ENCODE results near the gene CCR7.
A peak's percentile ranks its signal among the peaks of the same experiment; 100 is the strongest.

CCR7 gene

DNA sequence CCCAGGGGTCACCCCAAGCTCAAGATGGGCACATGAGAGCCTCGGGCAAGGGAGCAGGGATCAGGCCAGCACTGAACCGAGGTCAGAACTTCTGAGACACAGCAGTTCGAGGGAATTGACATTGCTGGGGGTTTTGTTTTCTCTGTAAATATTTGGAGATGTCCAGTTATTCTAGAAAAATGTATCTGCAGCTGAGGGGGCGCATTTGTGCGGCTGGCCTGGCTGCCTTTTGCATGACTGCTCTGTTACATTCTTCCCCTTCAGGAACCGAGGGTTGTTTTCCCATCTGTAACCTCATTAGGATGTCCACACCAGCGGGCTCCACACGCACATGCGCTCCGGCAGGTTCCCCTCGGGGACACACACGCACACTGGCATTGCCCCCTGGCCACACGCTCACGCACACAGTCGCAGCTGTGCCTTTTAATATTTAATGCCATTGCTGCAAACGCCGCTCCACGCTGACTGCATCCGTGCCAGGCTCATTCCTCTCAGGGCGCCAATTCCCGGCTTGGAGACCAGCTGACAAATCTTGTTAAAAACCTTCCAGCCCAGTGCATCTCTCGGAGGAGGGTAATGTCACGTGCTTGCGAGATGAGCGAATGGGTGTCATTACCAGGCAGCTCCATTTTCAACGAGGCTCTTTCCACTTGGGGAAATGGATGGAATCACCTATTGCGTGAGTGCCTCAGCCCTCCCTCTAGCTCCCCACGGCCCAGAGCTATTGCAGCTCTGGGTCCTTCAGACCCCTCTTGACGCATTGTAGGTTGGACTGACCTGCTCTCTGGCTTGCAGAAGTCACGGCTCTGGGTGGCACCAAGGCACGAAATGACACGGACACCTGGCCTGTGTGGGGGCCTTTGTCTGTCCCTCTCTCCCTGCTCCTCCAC lies 13.1 kb downstream of the CCR7 start (continued):
- TF ChIP-seq, protein P1, sequence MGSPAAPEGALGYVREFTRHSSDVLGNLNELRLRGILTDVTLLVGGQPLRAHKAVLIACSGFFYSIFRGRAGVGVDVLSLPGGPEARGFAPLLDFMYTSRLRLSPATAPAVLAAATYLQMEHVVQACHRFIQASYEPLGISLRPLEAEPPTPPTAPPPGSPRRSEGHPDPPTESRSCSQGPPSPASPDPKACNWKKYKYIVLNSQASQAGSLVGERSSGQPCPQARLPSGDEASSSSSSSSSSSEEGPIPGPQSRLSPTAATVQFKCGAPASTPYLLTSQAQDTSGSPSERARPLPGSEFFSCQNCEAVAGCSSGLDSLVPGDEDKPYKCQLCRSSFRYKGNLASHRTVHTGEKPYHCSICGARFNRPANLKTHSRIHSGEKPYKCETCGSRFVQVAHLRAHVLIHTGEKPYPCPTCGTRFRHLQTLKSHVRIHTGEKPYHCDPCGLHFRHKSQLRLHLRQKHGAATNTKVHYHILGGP (tag by site-specific recombination; IDR thresholded peaks at IDR 0.05), result no peak
- TF ChIP-seq YY1 (tag by site-specific recombination; IDR thresholded peaks at IDR 0.05) (no peak), ZNF530 (tag by site-specific recombination; IDR thresholded peaks at IDR 0.05; ENCODE audit: low read depth) (no peak)

DNA sequence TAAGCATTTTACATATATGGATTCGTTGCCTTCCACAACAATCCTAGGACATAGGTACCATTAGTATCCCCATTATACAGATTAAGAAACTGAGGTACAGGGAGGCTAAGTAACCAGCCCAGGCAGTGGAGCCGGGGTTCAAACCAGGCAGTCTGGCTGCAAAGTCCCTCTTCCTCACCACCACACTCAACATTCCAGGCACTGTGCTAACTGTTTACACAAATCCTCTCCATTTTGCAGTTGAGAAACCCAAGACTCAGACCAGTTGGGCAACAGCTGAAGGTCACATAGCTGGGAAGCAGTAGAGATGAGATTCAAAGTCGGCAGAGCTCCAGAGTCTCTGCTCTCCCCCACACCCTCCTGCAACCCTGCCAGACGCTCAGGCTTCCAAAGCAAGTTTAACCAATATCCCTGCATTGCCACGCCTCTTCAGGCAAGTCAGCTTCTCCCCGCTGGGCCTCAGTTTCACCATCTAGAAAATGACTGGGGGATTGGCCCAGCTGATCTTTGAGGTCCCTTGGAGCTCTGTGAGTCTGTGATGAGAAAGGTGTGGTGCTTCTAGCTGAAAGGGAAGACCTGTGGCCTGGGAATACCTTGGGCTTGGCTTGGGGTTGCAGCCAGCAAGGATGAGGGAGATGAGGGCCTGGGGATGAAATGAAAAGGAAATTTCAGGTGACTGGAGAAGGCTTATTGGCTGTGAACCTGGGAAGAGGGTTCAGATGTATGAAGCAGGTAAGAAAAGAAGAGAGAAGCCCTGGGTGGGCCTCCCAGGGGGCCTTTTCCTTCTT lies 14.0 kb downstream of the CCR7 start:
- Histone ChIP-seq H3K36me3 (ENCODE audit: control insufficient read depth in 2 of 2, insufficient read depth in 1 of 2, low read length in 2 of 2) (no peaks in the 10 kb centered on the region), H3K27ac (ENCODE audit: extremely low read depth, low read depth, low read length) (no peak overlapping the region), H3K4me3 (ENCODE audit: low read depth, low read length) (no peak overlapping the region), H3K4me1 (ENCODE audit: control insufficient read depth, insufficient read depth, low read length) (peaks cover 4% of the 10 kb centered on the region), H3K9me3 (ENCODE audit: control insufficient read depth, insufficient read depth, low read depth, low read length) (no peaks in the 10 kb centered on the region)
- POLR2A ChIA-PET, result no interaction called here
- no peak for TF ChIP-seq ZNF394 (tag by site-specific recombination; IDR thresholded peaks at IDR 0.05; ENCODE audit: borderline replicate concordance)
- peak; percentile 64; the same call in 1 of the 2 replicates for TF ChIP-seq GLIS1 (tag by site-specific recombination; IDR thresholded peaks at IDR 0.05)
- CTCF ChIA-PET, result interaction anchor here (0.6 to 11.3 kb wide), 6 partner anchors 9 to 771 kb away, joined by 3 to 103 read pairs (median 4); no protein-coding TSS in a partner anchor

GRCh38 chr17:40550608-40551007 lies 14.7 kb downstream of the CCR7 start:
- TF ChIP-seq ZBTB48 (tag by site-specific recombination; IDR thresholded peaks at IDR 0.05), result no peak
- TF ChIP-seq ZNF561 (tag by site-specific recombination; IDR thresholded peaks at IDR 0.05; ENCODE audit: borderline replicate concordance), result no peak
- no peak for TF ChIP-seq GLI2 (tag by site-specific recombination; IDR thresholded peaks at IDR 0.05; ENCODE audit: borderline replicate concordance, low read depth)
- no peak for TF ChIP-seq ZNF623 (tag by site-specific recombination; IDR thresholded peaks at IDR 0.05)
- TF ChIP-seq ZNF174 (tag by site-specific recombination; IDR thresholded peaks at IDR 0.05), result no peak
- TF ChIP-seq TSHZ1 (tag by site-specific recombination; IDR thresholded peaks at IDR 0.05; ENCODE audit: borderline replicate concordance), result no peak
- TF ChIP-seq SETDB1 (IDR thresholded peaks at IDR 0.05; ENCODE audit: insufficient read length, low read length), result no peak
- TF ChIP-seq ZNF324 (tag by site-specific recombination; IDR thresholded peaks at IDR 0.05), result no peak
- TF ChIP-seq ZNF155 (tag by site-specific recombination; IDR thresholded peaks at IDR 0.05), result no peak
- no peak for TF ChIP-seq ZNF132 (tag by site-specific recombination; IDR thresholded peaks at IDR 0.05; ENCODE audit: borderline replicate concordance)
- TF ChIP-seq ZNF837 (tag by site-specific recombination; IDR thresholded peaks at IDR 0.05), result no peak
- no peak for TF ChIP-seq HOXD13 (CRISPR knock-in tag; IDR thresholded peaks at IDR 0.05; ENCODE audit: borderline replicate concordance)
- no peak for TF ChIP-seq ZNF585B (tag by site-specific recombination; IDR thresholded peaks at IDR 0.05)
- CTCF ChIA-PET, result interaction anchor here (0.8 to 11.3 kb wide), 4 partner anchors 10 to 474 kb away, joined by 4 to 103 read pairs (median 40); no protein-coding TSS in a partner anchor
- peaks cover 4% of the 10 kb centered on the region for H3K4me1 ChIP-seq (ENCODE audit: control insufficient read depth, insufficient read depth, low read length)
- no peak overlapping the region for H3K4me3 ChIP-seq (ENCODE audit: low read depth, low read length)
- H3K27ac ChIP-seq (ENCODE audit: extremely low read depth, low read depth, low read length), result no peak overlapping the region
- POLR2A ChIA-PET, result no interaction called here
- H3K36me3 ChIP-seq (ENCODE audit: control insufficient read depth in 2 of 2, insufficient read depth in 1 of 2, low read length in 2 of 2), result no peaks in the 10 kb centered on the region
- no peaks in the 10 kb centered on the region for H3K9me3 ChIP-seq (ENCODE audit: control insufficient read depth, insufficient read depth, low read depth, low read length)

All from HEK293 (cell line).